ENCODE measurements around the gene RFX8.
"Not testable (repeated sequence)": the region's sequence is repeated elsewhere in the genome, so short reads cannot be mapped to it uniquely, and the experiment has no call there.

The RFX8 gene

DNA sequence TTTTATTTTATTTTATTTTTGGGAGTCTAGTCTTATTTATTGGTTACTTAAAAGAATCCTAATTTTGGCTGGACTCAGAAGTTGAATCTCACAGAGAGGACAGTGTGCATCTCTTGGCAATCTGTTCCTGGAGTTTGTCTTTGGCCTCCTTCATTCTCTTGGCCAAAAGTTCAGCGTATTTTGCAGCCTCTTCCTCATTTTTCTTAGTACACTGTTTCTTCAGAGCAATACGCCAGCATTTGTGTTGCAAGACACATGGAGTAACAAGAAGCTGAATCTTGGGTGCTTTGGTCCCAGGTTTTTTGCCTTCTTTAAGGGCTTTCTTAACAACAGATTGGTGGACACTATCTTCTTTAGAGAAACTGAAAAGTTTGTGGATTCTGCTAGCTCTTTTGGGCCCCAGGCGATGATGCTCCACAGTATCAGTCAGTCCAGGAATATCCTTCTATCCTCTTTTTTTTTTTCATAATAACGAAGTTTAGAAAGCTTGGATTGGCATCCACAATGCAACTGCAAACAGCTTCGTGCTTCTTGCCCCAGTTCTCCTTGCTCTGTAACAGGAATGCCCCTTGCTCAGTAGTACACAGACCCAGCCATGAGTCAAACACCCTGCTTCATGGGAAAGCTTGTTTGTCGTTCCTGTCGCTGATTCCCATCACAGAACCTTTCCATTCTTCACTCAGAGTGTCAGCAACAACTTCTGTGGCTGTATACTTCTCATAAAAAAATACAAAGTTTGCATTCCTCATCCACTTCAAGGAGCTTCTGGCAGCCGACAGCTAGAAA, 34.8 kb upstream of the RFX8 start:
- CTCF ChIA-PET: interaction anchor here (0.6 kb wide), 1 partner anchor 193 kb away, joined by 4 read pairs; no protein-coding TSS in a partner anchor

DNA sequence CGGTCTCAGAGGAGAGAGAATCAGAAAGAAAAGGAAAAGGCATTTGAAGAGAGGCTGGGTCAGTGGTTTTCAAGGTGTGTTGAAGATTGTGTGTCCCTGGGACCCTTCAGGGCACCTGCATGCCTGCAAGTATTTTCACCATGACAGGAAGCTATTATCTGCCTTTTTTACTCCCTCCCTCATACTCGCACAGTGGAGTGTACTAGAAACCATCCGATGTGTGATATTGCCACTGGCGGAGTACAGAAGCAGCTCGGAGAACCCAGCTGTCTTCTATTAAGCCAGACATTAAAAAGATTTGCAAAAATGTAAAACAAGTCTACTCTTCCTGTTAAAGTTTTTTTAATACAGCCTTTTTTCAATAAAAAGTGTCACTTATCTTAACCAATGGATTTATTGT, 33.7 kb upstream of the RFX8 start:
- DNase-seq (ENCODE audit: extremely low spot score): no peak
- TF ChIP-seq SUZ12 (IDR thresholded peaks at IDR 0.05): no peak
- TF ChIP-seq FOXA1 (IDR thresholded peaks at IDR 0.05): no peak
- no peak for TF ChIP-seq NFRKB (IDR thresholded peaks at IDR 0.05)
- no peak for TF ChIP-seq LEF1 (IDR thresholded peaks at IDR 0.05; ENCODE audit: borderline replicate concordance)
- TF ChIP-seq, protein P1, sequence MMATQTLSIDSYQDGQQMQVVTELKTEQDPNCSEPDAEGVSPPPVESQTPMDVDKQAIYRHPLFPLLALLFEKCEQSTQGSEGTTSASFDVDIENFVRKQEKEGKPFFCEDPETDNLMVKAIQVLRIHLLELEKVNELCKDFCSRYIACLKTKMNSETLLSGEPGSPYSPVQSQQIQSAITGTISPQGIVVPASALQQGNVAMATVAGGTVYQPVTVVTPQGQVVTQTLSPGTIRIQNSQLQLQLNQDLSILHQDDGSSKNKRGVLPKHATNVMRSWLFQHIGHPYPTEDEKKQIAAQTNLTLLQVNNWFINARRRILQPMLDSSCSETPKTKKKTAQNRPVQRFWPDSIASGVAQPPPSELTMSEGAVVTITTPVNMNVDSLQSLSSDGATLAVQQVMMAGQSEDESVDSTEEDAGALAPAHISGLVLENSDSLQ (IDR thresholded peaks at IDR 0.05): no peak
- no peak for TF ChIP-seq TARDBP (IDR thresholded peaks at IDR 0.05)
- ChIA-PET CTCF (no interaction called here), POLR2A (no interaction called here)

More for the DNA sequence above, 34.8 kb upstream of the RFX8 start:
- no peak for DNase-seq (ENCODE audit: extremely low spot score)
- POLR2A ChIA-PET: no interaction called here
- no peak for TF ChIP-seq CTBP1 (IDR thresholded peaks at IDR 0.05; ENCODE audit: borderline replicate concordance)
- TF ChIP-seq FOXA1 (IDR thresholded peaks at IDR 0.05): no peak
- TF ChIP-seq, protein P1 (IDR thresholded peaks at IDR 0.05): no peak
- no peak for TF ChIP-seq SP1 (IDR thresholded peaks at IDR 0.05)
- no peak for TF ChIP-seq NFRKB (IDR thresholded peaks at IDR 0.05)
- TF ChIP-seq FOXK2 (IDR thresholded peaks at IDR 0.05): no peak
- no peak for TF ChIP-seq FOXM1 (IDR thresholded peaks at IDR 0.05; ENCODE audit: borderline replicate concordance)
- TF ChIP-seq L3MBTL2 (conservative IDR thresholded peaks at IDR 0.05): no peak
- no peak for TF ChIP-seq BHLHE40 (IDR thresholded peaks at IDR 0.05; ENCODE audit: borderline replicate concordance)
- TF ChIP-seq ARNT (IDR thresholded peaks at IDR 0.05): no peak
- TF ChIP-seq SUZ12 (IDR thresholded peaks at IDR 0.05): no peak
- no peak for TF ChIP-seq LEF1 (IDR thresholded peaks at IDR 0.05; ENCODE audit: borderline replicate concordance)
- TF ChIP-seq HDGF (IDR thresholded peaks at IDR 0.05; ENCODE audit: borderline replicate concordance): no peak

DNA sequence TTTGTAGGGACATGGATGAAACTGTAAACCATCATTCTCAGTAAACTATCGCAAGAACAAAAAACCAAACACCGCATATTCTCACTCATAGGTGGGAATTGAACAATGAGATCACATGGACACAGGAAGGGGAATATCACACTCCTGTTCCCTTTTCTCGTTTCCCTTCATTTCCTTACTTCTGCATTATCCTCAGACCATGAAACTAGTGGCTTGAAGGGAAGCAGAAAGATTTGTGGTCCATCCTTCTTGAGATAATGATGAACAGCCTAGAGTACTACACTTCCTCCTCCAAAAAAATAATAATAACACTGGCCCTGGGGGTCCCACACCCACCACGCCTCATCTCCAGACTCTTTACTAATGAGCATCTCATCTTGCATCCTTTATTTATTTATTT, 30.4 kb upstream of the RFX8 start:
- POLR2A ChIA-PET; DNase-seq (ENCODE audit: extremely low spot score); CTCF ChIA-PET: not testable (repeated sequence)

DNA sequence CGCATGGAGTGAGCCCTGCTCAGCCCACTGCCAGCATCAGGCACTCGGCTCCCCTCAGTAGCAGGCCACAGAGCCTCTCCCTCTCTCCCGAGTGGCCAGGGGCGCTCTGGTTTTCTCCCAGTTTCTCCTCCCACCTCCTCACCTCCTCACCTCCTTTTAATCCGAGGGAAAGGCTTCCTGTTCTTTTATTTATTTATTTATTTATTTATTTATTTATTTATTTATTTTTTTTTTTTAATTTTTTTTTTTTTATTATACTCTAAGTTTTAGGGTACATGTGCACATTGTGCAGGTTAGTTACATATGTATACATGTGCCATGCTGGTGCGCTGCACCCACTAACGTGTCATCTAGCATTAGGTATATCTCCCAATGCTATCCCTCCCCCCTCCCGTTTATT, 29.8 kb upstream of the RFX8 start:
- DNase-seq (ENCODE audit: extremely low spot score); CTCF ChIA-PET; POLR2A ChIA-PET: not testable (repeated sequence)

DNA sequence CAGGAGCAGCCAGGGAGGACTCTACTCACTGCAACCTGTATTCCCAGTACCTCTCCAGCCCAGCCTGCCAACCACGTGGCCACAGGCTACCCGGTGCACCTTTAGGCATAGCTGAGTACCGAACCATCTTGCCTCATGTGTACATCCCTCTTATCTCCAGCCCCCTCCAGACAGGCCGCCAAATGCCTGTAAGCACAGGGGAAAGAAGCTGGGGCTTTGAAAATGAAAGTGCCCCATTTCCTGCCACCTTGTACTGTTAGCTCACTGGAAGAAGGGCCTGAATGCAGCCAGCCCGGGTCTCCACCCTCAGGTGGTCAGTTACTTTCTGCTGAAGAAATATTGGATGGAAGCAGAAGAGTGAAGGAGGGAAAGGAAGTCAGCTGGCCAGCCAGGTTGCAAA, 27.2 kb upstream of the RFX8 start:
- TF ChIP-seq BHLHE40 (IDR thresholded peaks at IDR 0.05; ENCODE audit: borderline replicate concordance) (no peak), TARDBP (IDR thresholded peaks at IDR 0.05) (no peak), CTBP1 (IDR thresholded peaks at IDR 0.05; ENCODE audit: borderline replicate concordance) (no peak), NFRKB (IDR thresholded peaks at IDR 0.05) (no peak), ZNF384 (IDR thresholded peaks at IDR 0.05) (no peak), HDGF (IDR thresholded peaks at IDR 0.05; ENCODE audit: borderline replicate concordance) (no peak), SUZ12 (IDR thresholded peaks at IDR 0.05) (no peak), FOXM1 (IDR thresholded peaks at IDR 0.05; ENCODE audit: borderline replicate concordance) (no peak), LEF1 (IDR thresholded peaks at IDR 0.05; ENCODE audit: borderline replicate concordance) (no peak)
- ChIA-PET POLR2A (no interaction called here), CTCF (no interaction called here)
- no peak for DNase-seq (ENCODE audit: extremely low spot score)

DNA sequence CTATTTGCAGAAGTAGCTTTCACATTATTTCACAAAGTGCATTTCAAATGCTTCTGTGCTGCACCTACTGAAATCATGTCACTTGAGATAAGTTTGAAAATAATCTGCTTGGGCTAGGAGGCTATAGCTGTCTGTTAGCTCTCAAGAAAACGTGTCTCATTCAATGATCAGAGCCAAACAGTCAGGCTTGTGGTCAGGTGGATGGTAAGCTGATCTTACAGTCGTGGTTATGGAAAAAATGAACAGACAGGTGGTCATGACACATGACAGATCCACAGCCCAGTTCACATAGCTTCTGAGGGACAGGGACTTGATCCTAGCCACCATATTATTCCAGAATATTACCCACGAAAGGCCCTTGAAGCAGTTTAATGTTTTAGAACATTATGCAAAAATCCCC, 26.5 kb upstream of the RFX8 start:
- TF ChIP-seq ZNF384 (IDR thresholded peaks at IDR 0.05) (no peak), ELF4 (IDR thresholded peaks at IDR 0.05) (no peak), FOXK2 (IDR thresholded peaks at IDR 0.05) (no peak), TARDBP (IDR thresholded peaks at IDR 0.05) (no peak), FOXA1 (IDR thresholded peaks at IDR 0.05) (no peak), SUZ12 (IDR thresholded peaks at IDR 0.05) (no peak), BHLHE40 (IDR thresholded peaks at IDR 0.05; ENCODE audit: borderline replicate concordance) (no peak), CTBP1 (IDR thresholded peaks at IDR 0.05; ENCODE audit: borderline replicate concordance) (no peak), SP1 (IDR thresholded peaks at IDR 0.05) (no peak), NFRKB (IDR thresholded peaks at IDR 0.05) (no peak), ARNT (IDR thresholded peaks at IDR 0.05) (no peak), LEF1 (IDR thresholded peaks at IDR 0.05; ENCODE audit: borderline replicate concordance) (no peak)
- TF ChIP-seq, protein P1 (IDR thresholded peaks at IDR 0.05): no peak
- DNase-seq (ENCODE audit: extremely low spot score): no peak
- CTCF ChIA-PET: no interaction called here
- POLR2A ChIA-PET: no interaction called here

DNA sequence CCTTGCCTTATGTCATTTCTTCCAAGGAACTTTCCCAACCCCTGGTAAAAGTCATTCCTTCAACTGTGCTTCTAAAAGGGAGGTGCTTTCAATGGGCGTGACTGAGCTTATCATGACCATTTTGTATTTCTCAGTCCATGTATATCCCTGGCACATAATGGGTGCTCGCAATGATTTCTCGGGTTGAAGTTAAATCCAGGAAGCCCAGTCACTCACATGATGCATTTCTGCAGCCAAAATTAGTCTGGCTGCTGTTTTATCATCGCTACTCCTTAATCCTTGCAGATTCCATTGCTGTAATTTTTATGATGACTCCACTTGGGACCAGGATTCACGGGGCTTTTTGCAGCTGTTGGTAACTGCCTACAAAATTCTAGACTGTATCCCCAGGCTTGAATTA, 25.9 kb upstream of the RFX8 start:
- ChIA-PET CTCF (no interaction called here), POLR2A (no interaction called here)
- TF ChIP-seq TARDBP (IDR thresholded peaks at IDR 0.05): no peak
- no peak for TF ChIP-seq ZNF384 (IDR thresholded peaks at IDR 0.05)
- TF ChIP-seq ELF4 (IDR thresholded peaks at IDR 0.05): no peak
- no peak for TF ChIP-seq NFRKB (IDR thresholded peaks at IDR 0.05)
- no peak for TF ChIP-seq HDGF (IDR thresholded peaks at IDR 0.05; ENCODE audit: borderline replicate concordance)
- TF ChIP-seq CTBP1 (IDR thresholded peaks at IDR 0.05; ENCODE audit: borderline replicate concordance): no peak
- DNase-seq (ENCODE audit: extremely low spot score): no peak
